ENCODE data around the gene WWOX. TPM values are rescaled to one million over a fixed set of nuclear protein-coding genes. Genes with fewer than 3 reads are reported as not detected.

The WWOX gene
- total RNA-seq, 1 donor from 2014 or later = 34.9 TPM

DNA sequence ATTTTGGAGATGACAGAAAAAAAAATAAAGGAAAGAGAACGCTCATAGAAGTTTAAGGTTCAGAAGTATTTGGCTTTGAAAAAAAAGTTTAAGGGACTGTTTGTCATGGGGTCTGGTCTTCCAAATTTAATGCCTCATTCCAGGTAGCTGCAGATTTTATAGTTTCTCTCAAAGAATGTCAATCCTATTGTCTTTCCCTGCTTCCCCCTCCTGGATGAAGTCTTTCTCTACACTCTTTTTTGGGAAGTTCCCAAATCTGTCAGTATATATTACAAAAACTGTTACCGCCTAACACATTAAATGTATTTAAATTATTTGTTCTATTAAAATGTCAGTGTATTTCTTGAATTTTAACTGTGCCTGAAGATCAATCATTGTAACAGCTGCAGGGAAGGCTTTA lies 1043.6 kb downstream of the WWOX start:
- TF ChIP-seq, protein P1, sequence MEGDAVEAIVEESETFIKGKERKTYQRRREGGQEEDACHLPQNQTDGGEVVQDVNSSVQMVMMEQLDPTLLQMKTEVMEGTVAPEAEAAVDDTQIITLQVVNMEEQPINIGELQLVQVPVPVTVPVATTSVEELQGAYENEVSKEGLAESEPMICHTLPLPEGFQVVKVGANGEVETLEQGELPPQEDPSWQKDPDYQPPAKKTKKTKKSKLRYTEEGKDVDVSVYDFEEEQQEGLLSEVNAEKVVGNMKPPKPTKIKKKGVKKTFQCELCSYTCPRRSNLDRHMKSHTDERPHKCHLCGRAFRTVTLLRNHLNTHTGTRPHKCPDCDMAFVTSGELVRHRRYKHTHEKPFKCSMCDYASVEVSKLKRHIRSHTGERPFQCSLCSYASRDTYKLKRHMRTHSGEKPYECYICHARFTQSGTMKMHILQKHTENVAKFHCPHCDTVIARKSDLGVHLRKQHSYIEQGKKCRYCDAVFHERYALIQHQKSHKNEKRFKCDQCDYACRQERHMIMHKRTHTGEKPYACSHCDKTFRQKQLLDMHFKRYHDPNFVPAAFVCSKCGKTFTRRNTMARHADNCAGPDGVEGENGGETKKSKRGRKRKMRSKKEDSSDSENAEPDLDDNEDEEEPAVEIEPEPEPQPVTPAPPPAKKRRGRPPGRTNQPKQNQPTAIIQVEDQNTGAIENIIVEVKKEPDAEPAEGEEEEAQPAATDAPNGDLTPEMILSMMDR (IDR thresholded peaks at IDR 0.05; ENCODE audit: insufficient read depth, low read length, poor library complexity, severe bottlenecking) = no peak
- H3K36me3 ChIP-seq (ENCODE audit: control insufficient read depth, insufficient read depth, low read length) = no peaks in the 10 kb centered on the region
- no peaks in the 10 kb centered on the region for H3K27me3 ChIP-seq (ENCODE audit: control insufficient read depth, insufficient read depth, low read length)
- H3K4me3 ChIP-seq (ENCODE audit: low read depth, low read length) = no peak overlapping the region
- no peak for DNase-seq (ENCODE audit: low read depth)

DNA sequence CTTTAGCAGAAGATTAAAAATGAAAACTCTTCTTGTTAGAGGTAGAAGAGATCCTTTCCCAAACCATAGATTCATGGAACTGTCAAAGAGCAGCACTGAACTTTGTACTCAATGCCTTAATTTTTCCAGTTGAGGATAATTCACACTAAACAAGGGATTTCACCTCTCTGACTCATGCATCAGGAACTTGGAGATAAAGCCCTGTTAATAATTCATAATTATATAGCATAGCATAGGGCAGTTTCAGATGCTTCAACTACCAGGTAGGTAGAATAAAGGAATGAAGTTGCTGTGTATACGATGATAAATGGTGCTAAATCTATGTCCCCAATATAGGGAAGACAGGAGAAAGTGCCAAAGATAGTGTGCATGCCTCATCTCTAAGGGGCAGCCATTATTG lies 1050.7 kb downstream of the WWOX start:
- no peak for DNase-seq (ENCODE audit: low read depth)
- TF ChIP-seq, protein P1 (IDR thresholded peaks at IDR 0.05; ENCODE audit: insufficient read depth, low read length, poor library complexity, severe bottlenecking) = no peak
- H3K27me3 ChIP-seq (ENCODE audit: control insufficient read depth, insufficient read depth, low read length) = no peaks in the 10 kb centered on the region
- no peak overlapping the region for H3K4me3 ChIP-seq (ENCODE audit: low read depth, low read length)
- no peaks in the 10 kb centered on the region for H3K36me3 ChIP-seq (ENCODE audit: control insufficient read depth, insufficient read depth, low read length)

DNA sequence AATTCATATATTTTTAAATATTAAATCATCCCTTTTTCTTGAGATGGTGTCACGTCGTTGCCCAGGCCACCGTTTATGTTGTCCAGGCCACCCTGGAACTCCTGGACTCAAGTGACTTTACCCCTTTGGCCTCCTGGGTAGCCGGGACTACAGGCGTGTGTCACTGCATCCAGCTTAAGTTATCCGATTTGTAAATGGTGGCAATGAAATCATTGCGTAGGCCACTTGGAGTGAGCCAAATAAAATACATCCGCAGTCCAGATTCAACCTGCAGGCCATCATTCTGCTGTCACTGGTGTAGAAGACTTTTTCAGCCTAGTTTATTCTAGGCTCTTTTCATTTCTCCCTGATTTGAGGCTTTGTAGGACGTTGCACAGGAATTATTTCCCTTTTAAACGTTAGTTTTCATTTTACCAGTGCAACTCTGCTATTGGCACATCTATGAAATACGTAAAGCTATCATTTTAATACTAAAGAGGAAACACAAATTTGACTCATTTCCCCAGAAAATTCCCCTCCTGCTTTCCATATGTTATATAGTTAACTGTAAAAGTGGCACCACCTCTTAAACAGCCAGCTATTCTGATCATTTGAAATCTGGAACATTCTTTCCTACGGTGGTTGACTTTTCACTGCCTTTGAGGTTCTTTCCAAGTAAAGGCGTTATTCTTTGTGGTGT lies 1051.3 kb downstream of the WWOX start:
- no peak for DNase-seq (ENCODE audit: low read depth)
- no peaks in the 10 kb centered on the region for H3K27me3 ChIP-seq (ENCODE audit: control insufficient read depth, insufficient read depth, low read length)

DNA sequence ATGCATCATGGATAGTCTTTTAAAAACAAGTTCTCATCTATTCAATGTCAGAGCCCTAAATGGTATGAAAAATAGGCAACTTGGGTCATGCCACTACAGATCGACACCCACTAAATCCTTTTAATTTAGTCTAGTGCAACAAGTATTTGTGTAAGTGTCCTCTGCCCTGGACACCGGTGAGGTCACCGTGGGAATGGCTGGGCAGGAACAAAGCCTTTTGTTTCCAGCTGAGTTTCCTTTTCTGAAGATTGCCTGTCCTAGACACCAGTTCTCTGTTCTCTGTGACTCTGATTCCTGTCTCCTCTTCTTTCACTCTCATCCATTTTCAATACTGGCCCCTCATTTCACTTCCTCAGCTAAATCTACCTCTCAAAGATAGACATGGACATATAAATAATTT lies 1054.6 kb downstream of the WWOX start:
- Histone ChIP-seq H3K27me3 (ENCODE audit: control insufficient read depth, insufficient read depth, low read length) (no peaks in the 10 kb centered on the region), H3K4me3 (ENCODE audit: low read depth, low read length) (no peak overlapping the region), H3K36me3 (ENCODE audit: control insufficient read depth, insufficient read depth, low read length) (no peaks in the 10 kb centered on the region)
- TF ChIP-seq, protein P1 (IDR thresholded peaks at IDR 0.05; ENCODE audit: insufficient read depth, low read length, poor library complexity, severe bottlenecking) = no peak
- no peak for DNase-seq (ENCODE audit: low read depth)

More for the DNA sequence above, 1051.3 kb downstream of the WWOX start:
- TF ChIP-seq, protein P1 (IDR thresholded peaks at IDR 0.05; ENCODE audit: insufficient read depth, low read length, poor library complexity, severe bottlenecking) = no peak
- H3K4me3 ChIP-seq (ENCODE audit: low read depth, low read length) = no peak overlapping the region
- H3K36me3 ChIP-seq (ENCODE audit: control insufficient read depth, insufficient read depth, low read length) = no peaks in the 10 kb centered on the region

DNA sequence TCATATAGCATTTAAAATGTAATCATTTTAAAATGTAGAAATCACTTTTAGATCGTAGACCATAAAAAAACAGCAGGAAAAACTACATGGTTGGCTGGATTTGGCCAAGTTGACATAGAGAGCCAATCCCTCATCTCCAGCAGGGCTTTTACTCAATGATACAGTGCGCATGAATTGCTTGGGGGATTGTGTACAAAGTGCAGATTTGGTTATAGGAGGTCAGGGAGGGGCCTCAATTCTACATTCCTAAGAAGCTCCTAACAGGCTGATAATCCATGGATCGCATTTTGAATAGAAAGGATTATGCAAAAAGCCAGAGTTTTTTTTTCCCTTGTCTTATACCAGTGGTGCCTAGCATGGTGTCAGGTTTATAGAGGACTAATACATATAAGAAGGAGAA lies 1056.0 kb downstream of the WWOX start:
- no peaks in the 10 kb centered on the region for H3K36me3 ChIP-seq (ENCODE audit: control insufficient read depth, insufficient read depth, low read length)
- no peaks in the 10 kb centered on the region for H3K27me3 ChIP-seq (ENCODE audit: control insufficient read depth, insufficient read depth, low read length)
- TF ChIP-seq, protein P1 (IDR thresholded peaks at IDR 0.05; ENCODE audit: insufficient read depth, low read length, poor library complexity, severe bottlenecking) = no peak
- no peak overlapping the region for H3K4me3 ChIP-seq (ENCODE audit: low read depth, low read length)
- no peak for DNase-seq (ENCODE audit: low read depth)

DNA sequence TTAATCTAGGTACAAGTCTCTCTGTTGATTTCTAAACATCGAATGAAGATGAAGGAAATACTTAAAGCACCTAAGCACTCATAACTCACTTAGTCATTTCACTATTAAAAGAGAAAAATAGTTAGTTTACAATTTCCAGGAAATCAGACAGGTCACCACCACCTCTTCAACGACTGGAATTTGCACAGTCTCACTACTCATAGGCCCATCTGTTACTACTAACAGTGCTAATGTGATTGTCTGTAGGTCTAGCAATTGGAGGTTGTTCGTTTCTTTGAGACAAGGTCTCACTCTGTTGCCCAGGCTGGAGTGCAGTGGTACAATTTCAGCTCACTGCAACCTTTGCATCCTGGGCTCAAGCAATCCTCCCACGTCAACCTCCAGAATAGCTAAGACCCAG lies 1056.5 kb downstream of the WWOX start:
- Histone ChIP-seq H3K27me3 (ENCODE audit: control insufficient read depth, insufficient read depth, low read length) (no peaks in the 10 kb centered on the region), H3K36me3 (ENCODE audit: control insufficient read depth, insufficient read depth, low read length) (no peaks in the 10 kb centered on the region)
- no peak for DNase-seq (ENCODE audit: low read depth)

More for the DNA sequence above, 1056.5 kb downstream of the WWOX start:
- H3K4me3 ChIP-seq (ENCODE audit: low read depth, low read length) = no peak overlapping the region
- TF ChIP-seq, protein P1 (IDR thresholded peaks at IDR 0.05; ENCODE audit: insufficient read depth, low read length, poor library complexity, severe bottlenecking) = no peak

All from kidney epithelial cell (primary cell).